Hematopoietic multipotent progenitor cell treated with erythropoietin and hydrocortisone succinate and interleukin-3 and kit ligand, for 8 days (in vitro differentiated cells): ENCODE data around the gene CRB2.

ENCODE experiments used
- DNase-seq: peaks from one replicate; pipeline ENCODE4 v3.0.0-alpha.2; 2015

The CRB2 gene

DNA sequence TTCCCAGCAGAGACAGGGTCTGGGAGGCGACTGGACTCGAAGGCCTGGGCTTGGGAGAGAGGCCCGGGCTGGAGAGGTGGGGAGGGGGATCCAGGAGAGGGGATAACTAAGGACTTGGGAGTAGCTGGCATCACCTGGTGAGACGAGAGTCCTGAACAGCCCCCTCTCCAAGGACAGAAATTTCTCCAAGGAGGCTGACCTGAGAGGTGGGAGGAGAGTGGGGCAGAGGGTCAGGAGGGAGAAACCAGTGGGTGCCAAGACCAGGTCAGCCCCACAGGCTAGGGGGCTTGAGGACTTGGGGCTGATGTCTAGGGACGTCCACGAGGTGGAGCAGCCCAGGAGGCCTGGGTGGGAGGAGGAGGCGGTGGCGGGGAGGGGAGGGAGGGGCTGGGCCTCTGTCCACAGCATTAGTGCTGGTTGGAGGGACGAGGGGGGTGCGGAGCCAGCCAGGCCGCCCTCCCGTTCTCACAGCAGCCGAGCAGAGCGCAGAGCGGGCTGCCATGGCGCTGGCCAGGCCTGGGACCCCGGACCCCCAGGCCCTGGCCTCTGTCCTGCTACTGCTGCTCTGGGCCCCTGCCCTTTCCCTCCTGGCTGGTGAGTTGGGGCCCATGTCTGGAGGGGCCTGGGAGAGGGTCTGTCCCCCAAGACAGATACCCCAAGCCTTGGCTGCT, at the start of gene CRB2:
Gene CRB2 (plus strand): TSS at position 437 of the 671 bp plus-strand sequence. CDS start 64 bp downstream, at position 501.
- DNase-seq, result no peak

DNA sequence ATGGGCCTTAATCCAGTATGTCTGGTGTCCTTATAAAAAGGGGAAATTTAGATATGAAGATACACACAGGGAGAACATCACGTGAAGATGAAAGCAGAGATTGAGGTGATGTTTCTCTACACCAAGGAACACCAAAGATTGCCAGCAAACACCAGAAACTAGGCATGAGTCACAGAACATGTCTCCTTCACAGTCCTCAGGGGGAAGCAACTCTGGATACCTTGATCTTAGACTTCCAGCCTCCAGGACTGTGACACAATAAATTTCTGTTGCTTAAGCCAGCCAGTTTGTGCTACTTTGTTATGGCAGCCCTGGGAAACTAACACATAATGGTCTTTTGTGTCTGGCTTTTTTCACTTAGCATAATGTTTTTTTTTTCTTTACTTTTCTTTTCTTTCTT, 46.4 kb upstream of the CRB2 start:
- no peak for DNase-seq

DNA sequence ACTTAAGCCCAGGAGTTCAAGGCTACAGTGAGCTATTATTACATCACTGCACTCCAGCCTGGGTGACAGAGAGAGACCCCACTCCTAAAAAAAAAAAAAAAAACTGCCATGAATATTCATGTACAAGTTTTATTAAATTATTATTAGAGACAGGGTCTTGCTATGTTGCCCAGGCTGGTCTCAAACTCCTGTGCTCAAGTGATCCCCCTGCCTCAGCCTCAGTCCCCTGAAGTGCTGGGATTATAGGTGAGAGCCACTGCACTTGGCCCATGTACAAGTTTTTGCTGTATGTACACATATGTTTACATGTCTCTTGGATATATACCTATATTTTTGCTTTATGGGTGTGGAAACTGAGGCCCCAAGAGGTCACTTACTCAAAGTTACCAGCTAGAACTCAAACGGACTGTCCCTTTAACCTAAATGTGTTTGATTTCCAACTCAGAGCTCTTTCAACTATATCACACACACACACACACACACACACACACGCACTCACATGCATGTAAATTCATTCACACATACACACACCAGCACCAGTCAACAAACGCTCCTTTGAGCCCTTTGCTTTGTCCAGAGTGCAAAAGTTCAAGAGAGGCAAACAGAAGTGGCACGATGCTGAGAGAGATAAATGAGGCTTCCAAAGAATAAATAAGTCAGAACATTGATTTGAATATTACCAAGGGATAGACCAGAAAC, 45.3 kb upstream of the CRB2 start:
- no peak for DNase-seq

DNA sequence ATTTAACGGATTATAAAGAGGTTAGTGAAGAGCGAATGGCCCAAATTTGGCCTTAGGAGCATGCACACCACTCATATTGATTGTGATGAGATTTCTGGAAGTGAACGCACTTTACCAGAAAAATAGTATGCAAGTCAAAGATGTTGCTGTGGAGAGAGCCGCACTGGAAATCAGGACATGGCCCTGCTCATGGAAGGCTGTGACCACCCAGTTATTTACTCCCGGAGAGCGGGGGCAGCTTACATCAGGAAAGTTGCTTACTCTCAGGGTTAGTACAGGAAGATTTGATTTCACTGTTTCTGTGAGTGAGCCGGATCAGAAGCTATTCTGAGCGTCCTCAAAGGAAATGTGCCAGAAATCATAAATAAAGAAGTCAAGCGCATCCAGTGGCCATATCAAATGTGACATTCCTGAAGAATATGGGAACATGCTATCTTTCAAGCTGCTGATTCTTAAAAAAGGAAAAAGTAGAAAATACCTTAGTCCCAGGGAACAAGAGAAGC, 44.7 kb upstream of the CRB2 start:
- no peak for DNase-seq

DNA sequence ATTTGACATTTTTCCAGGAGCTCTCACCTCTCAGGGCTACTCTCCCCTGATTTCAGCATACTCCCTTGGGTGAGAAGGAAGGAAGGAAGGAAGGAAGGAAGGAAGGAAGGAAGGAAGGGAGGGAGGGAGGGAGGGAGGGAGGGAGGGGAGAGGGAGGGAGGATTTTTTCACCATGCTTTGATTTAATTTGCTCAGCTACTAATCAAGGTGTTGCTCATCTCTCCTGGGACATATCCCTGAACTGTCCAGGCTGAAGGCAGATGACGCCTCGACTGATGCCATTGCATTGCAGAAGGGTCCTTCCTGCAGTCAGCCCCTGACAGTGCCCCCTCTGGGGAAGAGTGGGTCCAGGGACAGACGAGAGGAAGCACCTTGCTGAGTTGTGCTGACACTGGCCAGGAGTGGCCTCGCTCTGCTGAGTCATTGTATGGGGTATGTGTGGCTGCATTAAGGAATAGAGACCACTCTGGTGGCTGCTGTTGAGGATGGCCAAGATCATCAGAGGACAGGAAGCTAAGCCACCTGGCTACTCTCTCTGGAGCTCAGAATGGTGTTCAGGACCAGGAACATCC, 43.6 kb upstream of the CRB2 start:
- no peak for DNase-seq

DNA sequence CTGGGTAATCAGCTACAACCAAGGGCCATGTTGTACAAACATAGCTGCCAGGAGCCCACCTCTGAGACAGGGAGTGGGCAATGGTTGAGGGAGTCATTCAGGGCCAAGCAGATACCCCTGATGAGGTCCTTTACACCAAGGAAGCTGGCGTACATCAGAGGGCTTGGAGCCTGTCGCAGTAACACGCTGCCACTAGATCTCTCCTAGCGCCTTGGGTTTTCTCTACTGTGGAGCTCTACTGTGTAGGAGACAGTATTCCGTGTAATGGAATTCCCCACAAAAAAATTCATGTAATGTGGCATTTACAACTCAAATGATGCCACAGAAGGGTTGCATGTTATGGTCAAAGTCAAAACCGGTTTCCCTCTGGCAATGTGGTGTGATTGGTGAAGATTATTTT, 41.4 kb upstream of the CRB2 start:
- DNase-seq, result no peak

DNA sequence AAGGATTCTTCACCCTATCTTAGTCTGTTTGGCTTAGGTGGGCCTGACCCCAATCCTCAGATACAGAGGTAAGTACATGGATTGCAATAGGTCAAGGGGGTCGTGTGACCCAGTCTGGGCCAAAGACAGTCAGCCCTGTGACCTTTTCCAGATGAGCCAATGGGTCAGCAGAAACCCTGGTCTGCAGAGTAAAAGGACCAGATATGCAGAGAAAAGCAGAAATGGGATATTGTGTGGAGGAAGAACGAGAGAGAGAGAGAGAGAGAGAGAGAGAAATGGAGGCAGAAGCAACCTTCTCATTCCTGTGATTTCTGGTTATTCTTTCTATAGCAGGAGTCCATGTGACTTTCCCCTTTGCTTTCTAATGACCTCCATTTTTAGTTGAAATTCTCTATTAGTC, 40.4 kb upstream of the CRB2 start:
- no peak for DNase-seq

DNA sequence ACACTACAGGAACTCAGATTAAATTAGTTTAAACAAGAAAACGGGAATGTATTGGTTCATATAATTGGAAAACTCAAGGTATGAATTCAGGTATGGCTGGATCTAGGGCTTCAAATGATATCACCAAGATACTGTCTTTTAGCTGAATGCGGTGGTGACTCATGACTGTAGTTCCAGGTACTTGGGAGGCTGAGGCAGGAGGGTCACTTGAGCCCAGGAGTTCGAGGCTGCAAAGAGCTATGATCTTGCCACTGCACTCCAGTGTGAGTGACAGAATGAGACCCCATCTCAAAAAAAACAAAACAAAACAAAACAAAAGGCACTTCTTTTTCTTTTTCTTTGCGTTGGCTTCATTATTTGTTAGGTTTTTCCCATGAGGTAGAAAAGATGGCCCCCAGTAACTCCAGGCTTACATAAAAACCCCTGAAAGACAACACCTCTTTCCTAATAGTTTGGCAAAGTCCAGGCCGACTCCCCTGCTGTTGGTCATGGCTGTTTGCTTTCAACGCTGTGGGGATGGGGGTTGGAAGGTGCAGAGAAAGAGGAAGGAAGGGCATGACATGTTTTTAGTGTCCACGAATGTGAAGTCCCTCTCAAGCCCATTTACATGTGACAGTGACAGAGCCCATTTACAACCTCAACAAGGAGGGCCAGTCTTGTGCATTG, 39.8 kb upstream of the CRB2 start:
- no peak for DNase-seq

DNA sequence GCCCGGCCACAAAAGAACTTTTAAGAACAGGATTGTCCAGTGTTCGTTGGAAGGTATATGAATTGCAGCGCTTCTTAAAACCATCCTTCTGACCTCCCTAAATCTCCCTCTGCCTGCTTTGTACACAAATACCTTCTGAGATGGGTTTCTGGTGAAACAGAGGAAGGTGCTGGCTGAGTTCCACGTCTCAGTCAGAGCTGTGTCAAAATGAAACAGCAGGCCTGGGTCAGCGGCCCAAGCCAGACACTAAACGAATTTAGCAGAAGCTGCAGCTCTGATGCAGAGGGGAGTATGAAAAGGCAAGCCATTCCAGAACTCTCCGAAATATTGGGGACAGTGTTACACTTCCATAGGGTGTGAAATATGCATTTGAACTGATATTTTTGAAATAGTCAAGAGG, 37.8 kb upstream of the CRB2 start:
- no peak for DNase-seq

DNA sequence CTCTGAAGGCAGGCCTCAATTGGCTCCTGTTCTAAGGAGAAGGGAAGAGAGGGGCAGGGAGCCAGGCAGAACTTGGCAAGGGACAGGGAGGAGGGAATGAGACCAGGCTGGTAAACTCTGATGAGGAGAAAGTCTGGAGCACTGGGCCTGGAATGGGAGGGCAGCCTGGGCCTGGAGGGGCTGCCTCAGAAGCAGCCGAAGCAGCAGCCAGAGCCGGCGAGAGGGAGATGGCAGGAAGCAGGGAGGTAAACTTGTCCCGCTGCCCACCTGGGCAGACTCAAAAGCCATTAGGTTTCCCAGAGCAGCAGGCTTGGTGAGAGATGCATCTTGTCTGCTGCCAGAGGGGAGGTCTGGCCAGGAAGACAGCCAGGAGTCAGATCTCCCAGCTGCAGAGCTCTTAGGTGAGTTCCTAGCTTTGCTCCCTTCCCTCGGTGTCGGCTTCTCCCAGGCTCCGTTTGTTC, 37.0 kb upstream of the CRB2 start:
- no peak for DNase-seq

DNA sequence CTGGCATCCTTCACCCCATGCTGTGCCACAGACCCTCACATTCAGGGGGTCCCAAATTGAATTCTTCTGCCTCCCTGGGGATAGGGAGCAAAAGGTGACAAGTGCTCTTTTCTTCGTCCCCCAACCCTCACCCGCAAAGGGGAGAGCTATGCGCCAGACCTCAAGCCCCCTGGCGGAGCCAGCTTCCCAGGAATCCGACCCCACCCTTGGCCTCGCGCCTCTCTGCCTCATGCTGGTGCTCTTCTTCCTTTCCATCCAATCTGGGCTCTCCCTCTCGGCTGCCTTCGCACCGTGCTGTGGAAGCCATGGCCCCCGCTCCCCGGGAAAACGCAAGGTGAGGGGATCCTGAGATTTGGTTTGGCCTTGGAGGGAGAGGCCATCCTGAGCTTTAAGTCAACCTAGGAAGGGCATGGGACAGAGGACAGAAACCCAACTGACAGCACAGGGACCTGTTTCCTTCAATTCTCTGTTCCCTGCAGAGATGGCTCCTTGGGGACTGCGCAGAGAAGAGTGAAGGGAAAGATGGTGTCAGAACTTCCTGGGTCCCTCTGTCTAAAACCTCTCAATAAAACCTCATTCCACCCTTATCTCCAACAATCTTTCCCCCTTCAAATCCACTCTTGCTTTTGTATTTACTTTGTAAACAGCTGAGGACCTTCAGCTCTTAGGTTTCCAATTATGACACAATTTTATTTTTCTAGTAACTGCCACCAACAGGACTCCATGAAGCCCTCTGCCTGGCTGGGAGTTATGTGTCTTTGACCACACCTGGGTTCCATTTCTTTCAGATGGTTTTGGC, 36.3 kb upstream of the CRB2 start:
- DNase-seq, result no peak

DNA sequence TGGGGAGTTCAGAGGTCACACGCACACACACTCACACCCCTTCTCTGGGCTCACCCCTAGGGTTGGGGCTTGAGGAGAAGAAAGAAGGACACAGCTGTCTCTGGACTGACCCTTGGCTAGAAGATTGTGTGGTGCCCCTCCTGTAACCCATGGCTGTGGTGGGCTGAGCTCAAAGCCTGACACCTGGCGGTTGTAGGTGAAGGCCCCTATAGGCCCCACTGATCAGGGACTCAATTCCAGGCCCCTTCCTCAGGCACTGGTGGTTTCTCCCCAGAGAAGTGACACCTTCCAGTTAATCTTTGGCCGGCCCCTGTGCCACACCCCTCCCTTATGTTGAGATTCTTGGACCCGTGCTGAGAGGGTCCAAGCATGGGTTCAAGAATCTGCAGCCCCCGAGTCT, 35.2 kb upstream of the CRB2 start:
- no peak for DNase-seq

DNA sequence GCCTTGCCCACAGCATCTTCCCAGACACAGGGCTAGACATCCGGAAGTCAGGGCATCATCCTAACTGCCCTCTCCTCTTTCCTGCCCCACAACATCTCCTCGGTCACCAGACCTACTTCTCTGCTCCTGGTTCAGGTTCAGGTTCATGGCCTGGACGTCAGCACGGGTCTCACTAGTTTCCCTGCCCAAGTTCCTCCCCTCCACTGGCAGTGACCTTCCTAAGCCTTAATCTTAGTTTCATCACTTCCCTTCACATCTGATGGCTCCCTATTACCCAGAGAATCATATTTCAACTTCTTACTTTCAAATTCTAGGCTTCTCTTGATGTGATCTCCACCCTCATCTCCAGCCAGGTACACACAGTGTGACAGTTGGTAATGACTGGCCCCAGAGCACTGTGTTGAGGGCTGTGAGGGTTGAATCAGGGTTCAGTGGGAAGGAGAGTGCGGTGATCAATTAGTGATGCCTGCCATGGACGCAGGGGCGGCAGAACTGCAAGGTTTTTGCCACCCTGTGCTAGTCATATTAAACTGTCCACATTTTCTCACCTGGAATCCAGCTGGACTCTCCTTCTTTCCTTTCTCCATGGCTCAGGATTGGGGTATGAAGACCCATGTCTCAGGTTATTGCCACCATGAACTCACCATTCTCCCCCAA, 34.3 kb upstream of the CRB2 start:
- DNase-seq, result no peak

DNA sequence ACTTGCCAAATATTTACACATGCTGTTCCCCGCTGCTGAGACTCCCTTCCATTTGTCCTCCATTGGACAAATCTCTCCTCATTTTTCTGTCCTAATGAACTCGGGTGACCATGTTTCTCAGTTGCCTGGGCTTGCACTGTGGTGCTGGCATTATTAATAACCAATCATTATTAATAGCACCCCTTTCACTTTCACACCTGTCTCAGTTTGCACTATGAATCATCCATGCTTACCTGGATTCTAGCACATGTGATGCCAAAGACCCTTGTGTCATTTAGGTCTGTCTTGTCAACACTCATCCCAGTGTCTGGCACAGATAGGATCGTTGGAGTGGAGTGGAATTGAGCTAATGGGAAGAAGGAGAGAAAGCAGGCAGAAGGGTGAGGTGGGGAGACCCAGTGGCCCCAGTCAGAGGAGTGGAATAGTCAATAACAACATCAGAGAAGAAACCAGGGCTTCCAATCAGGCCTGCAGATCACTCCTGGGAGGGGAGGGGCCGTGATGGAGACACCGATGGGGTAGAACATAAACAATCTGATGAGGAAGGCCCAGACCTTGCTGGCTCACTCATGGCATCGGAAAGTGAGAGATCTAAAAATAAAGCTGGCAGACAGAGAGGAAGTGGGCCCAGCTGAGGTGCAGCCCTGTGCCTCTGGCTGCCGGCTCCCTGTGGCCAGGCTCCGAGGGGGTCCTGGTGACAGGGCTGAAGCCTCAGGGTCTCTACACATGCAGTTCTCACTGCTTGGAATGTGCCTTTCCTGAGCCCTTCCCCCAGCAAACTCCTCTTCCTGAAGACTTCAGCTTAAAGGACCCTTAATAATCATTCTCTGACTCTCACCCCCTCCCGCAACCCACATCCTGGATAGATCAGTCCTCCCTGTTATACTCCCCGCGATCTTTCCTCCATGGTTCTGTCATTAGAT, 33.5 kb upstream of the CRB2 start:
- DNase-seq, result no peak

DNA sequence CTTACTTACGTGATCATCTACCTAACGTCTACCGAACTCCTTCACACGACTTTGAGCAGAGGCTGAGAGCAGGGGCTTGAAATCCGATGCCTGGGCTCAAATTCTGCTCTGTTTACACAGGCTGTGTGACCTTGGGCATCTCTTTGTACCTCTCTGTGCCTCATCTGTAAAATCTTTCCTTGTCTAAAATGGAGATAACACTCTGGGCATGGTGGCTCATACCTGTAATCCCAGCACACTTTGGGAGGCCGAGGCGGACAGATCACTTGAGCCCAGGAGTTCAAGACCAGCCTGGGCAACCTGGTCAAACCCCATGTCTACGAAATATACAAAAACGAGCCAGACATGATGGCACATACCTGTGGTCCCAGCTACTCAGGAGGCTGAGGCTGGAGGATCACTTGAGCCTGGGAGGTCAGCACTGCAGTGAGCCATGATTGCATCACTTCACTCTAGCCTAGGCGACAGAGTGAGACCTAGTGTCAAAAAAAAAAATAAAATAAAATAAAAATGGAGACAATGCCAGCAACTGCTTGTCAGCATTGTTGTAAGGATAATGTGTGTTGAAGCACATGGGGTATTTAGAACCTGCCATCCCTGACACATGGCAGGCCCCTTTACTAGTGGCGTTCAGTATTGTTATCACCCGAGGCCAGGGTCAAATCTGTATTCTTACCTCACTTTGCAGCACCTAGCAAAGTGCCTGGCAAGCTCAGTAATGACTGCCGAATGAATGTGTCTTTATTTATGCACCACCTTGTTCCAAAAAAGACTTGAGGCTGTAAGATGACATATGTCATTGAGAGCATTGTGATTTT, 32.6 kb upstream of the CRB2 start:
- no peak for DNase-seq

DNA sequence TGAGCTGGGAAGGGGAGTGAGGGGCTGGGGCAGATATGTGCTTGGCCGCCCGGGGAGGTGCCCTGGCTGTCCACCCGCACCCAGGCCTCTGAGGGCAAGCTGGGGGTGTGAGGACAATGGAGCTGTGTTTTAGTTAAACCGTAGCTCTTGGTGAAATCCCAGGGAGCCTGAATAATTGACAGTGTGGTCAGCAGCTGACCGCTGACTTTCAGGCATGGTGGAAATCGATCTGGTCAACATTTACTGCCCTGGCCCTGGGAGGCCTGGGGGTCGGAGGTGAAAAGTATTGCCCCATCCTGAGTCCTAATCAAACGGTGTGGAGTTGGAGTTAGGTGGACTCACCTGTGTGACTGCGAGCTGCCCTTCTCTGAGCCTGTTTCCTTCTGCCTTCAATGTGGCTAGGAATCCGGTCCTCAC, 31.2 kb upstream of the CRB2 start:
- DNase-seq, result no peak

DNA sequence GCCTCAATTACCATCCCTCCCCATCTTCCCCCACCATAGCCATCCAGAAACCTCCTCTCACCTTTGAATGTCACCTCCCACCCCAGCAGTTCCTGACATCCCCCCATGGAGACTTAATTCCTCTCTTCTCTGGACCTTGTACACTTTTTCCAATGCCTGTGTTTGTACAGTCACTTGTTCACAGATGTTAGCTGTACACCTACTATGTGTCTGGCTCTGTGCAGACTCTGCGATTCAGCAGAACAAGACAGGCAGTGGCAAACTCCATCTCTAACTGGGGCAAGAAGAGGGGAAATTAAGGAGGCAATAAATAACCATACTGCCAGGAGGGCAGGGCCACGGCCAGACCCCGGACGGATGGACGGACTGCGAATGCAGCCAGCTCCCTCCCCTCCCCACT, 29.8 kb upstream of the CRB2 start:
- DNase-seq, result no peak

DNA sequence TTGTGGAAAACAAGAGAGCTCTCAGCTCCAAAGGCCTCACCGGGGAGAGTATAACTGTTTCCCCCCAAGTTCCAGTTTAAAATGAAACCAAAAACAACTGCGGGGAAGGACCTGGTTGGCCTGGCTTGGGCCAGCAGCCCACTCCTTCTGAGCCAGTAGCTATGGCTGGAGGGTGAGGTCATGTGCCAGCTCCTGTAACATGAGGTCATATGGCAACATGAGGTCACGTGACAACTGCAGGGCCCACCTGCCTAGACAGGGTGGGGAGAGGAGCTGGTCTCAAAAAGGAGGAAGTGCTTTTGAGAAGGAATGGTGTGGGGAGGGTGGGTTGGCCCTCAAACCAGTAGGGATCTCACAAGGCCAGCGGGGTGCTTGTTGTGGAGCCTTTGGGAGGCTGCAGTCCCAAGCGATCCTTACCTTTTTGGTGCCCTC, 29.3 kb upstream of the CRB2 start:
- DNase-seq, result peak; percentile 57

DNA sequence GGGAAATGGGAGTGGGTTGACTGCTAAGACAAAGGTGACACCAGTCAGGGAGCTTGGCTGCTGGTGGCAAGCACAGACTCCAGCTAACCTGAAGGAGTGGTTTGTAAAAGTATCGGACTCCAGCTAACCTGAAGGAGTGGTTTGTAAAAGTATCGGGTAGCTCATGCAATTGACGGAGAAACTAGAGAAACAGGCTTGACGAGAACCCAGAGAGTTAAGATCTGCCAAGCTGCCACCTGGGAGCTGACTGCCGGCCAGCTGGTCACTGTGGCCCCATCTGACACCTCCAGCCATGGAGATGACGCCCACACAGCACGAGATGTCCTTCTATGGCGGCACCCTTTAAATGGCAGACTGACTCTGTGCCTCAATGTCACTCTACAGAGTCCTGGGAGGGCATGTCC, 28.3 kb upstream of the CRB2 start:
- DNase-seq, result no peak

DNA sequence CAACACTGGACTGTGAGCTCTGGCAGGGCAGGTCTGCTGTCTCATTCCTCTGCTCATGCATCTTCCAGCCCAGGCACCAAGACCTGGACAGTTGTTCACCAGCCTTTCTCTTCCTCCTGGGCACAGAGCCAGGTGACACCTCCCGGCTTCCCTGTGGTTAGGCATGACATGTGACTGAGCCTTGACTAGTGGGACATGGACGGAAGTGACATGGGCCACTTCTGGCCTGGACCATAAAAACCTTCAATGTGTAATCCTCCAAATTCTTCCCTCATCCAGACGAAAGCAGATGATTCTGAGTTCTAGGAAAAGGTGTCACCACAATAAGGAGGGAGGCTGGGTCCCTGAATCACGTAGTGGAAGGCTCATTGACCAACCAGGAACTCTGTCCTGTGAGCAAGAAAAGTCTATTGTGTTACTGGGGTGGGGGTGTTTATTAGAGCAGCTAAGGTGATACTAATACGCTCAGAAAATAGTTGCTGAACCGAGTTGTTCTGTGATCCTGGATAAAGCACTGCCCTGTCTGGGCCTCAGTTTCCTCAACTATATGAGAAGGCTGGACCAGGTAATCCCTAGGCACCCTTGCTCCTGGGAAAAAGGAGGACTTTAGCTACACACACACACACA, 26.6 kb upstream of the CRB2 start:
- DNase-seq, result peak; percentile 94
